Sigmoid colon (tissue), 4 donors: ENCODE measurements around the gene USP9X.

Experiments used
- EP300 ChIP-seq, 4 donors: sonication (generic); formaldehyde crosslinking; IDR thresholded peaks; one replicate each; pipeline ENCODE4 v1.6.1; 2017; ENCODE audit warnings: antibody characterized with exemption in 4 of 4
- POLR2A ChIP-seq, 2 donors: fragments of 450-650 bp; IDR thresholded peaks; one replicate each; pipeline ENCODE4 v1.6.1; 2016; ENCODE audit warnings: antibody characterized with exemption in 2 of 2, mild to moderate bottlenecking in 2 of 2, moderate library complexity in 2 of 2
- TF ChIP-seq, protein P1 (sequence below), 4 experiments: fragments of 450-650 bp in 3 of 4; fragments of 200-600 bp in 1 of 4; IDR thresholded peaks; one replicate each; pipeline ENCODE4 v1.5.1; 2016 to 2019; ENCODE audit warnings: antibody characterized with exemption in 4 of 4, mild to moderate bottlenecking in 3 of 4, moderate library complexity in 2 of 4

DNA sequence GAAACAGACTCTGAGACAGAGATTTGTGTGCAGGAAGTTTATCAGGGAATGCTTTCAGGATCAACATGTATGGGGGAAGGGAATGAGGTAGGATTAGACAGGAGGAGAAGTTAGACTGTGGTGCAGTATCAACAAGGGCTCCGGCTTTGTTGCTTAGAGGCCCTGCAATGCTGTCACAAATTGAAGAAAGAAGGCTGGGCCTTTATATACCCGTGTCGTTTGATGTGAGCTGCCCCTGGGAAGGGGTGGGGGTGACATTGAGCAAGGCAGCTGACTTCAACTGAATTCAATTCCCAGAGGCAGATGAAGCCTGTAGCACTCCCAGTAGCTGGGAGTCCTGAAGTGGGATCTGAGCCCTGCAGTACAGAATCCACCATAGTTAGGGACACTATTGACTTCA, 29.5 kb upstream of the USP9X start:
- TF ChIP-seq EP300 (IDR thresholded peaks at IDR 0.05) (no peak), POLR2A (IDR thresholded peaks at IDR 0.05) (no peak)
- TF ChIP-seq, protein P1, sequence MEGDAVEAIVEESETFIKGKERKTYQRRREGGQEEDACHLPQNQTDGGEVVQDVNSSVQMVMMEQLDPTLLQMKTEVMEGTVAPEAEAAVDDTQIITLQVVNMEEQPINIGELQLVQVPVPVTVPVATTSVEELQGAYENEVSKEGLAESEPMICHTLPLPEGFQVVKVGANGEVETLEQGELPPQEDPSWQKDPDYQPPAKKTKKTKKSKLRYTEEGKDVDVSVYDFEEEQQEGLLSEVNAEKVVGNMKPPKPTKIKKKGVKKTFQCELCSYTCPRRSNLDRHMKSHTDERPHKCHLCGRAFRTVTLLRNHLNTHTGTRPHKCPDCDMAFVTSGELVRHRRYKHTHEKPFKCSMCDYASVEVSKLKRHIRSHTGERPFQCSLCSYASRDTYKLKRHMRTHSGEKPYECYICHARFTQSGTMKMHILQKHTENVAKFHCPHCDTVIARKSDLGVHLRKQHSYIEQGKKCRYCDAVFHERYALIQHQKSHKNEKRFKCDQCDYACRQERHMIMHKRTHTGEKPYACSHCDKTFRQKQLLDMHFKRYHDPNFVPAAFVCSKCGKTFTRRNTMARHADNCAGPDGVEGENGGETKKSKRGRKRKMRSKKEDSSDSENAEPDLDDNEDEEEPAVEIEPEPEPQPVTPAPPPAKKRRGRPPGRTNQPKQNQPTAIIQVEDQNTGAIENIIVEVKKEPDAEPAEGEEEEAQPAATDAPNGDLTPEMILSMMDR (IDR thresholded peaks at IDR 0.05), result no peak
